HepG2 (cell line): ENCODE measurements around the gene ZNF33B. TPM values are rescaled to one million over a fixed set of nuclear protein-coding genes. Genes with fewer than 3 reads are reported as not detected.

ENCODE experiments used
- ATAC-seq: fragments of 200-7000 bp; cut with Tn5 transposase; 3 replicates; pipeline ENCODE4 v1.9.1; 2020; ENCODE audit warnings: mild to moderate bottlenecking, moderate library complexity
- BruUV-seq: library from RNA; stranded (reverse); fragments of 400-500 nt; replicated peaks from 2 replicates; lab custom pipeline; 2021; lab: Mats Ljungman, UMichigan
- CTCF ChIA-PET: fragments of 300-600 bp; formaldehyde crosslinking; extraction: SDS; loops from one replicate; lab custom pipeline; 2021; ENCODE audit warnings: low total read pairs, inconsistent platforms, low intra/inter-chr PET ratio; lab: Yijun Ruan, JAX
- POLR2A ChIA-PET: fragments of 350-600 bp; sonication (Branson Sonifier 250); formaldehyde crosslinking; loops from one replicate; lab custom pipeline; 2020; ENCODE audit warnings: antibody characterized with exemption, inconsistent platforms; lab: Yijun Ruan, JAX
- DNase-seq: peaks from one replicate; pipeline ENCODE4 v3.0.0-alpha.2; 2015; ENCODE audit warnings: low spot score
- FAIRE-seq: peaks from 3 replicates; lab custom pipeline; 2011; peaks lifted over from hg19 to GRCh38; lab: Jason Lieb, UNC
- H2AFZ ChIP-seq: one replicate; pipeline ENCODE4 v1.6.1; 2011; ENCODE audit warnings: low read length, inconsistent platforms
- H3K27ac ChIP-seq: fragments of 300-600 bp; 3 replicates; pipeline ENCODE4 v1.8.0; 2011; ENCODE audit warnings: mixed run types, mild to moderate bottlenecking, mixed read lengths, low read length, inconsistent platforms; ENCODE audit not compliant: insufficient read depth; ENCODE audit errors: extremely low read length
- H3K27me3 ChIP-seq, 2 experiments: fragments of 200-600 bp in 1 of 2; 2 replicates in 1 of 2; 3 replicates in 1 of 2; pipeline versions ENCODE4 v1.6.0 to v1.8.0; 2011; ENCODE audit warnings: low read length in 2 of 2, mild to moderate bottlenecking in 2 of 2, moderate library complexity in 2 of 2, inconsistent platforms in 1 of 2; ENCODE audit not compliant: insufficient read depth in 2 of 2, control insufficient read depth in 1 of 2
- H3K36me3 ChIP-seq, 2 experiments: fragments of 200-600 bp in 1 of 2; replicated peaks in 1 of 2; 2 replicates in 1 of 2; 3 replicates in 1 of 2; pipeline versions ENCODE4 v1.5.1 to v1.8.0; 2011; ENCODE audit warnings: low read length in 2 of 2, inconsistent platforms in 1 of 2; ENCODE audit not compliant: insufficient read depth in 2 of 2, control insufficient read depth in 1 of 2
- H3K4me1 ChIP-seq: 2 replicates; pipeline ENCODE4 v1.5.1; 2012; ENCODE audit warnings: low read length, inconsistent platforms; ENCODE audit not compliant: insufficient read depth
- H3K4me2 ChIP-seq: 2 replicates; pipeline ENCODE4 v1.6.0; 2011; ENCODE audit warnings: low read depth, low read length, inconsistent platforms
- H3K4me3 ChIP-seq, 3 experiments: fragments of 200-600 bp in 1 of 3; sonication (generic), shearing (Covaris generic) in 1 of 3; replicated peaks in 1 of 3; 2 replicates each; pipeline ENCODE4 v1.5.1; 2011 to 2016; ENCODE audit warnings: low read length in 3 of 3, inconsistent platforms in 2 of 3, low read depth in 2 of 3, mild to moderate bottlenecking in 2 of 3, control low read depth in 1 of 3, mixed read lengths in 1 of 3; ENCODE audit not compliant: insufficient read depth in 1 of 3
- H3K79me2 ChIP-seq: one replicate; pipeline ENCODE4 v1.6.1; 2011; ENCODE audit warnings: low read length, inconsistent platforms; ENCODE audit not compliant: insufficient read depth
- H3K9ac ChIP-seq: 2 replicates; pipeline ENCODE4 v1.6.0; 2011; ENCODE audit warnings: mild to moderate bottlenecking, low read depth, low read length, inconsistent platforms; ENCODE audit not compliant: insufficient read depth
- H3K9me3 ChIP-seq: 2 replicates; pipeline ENCODE4 v1.5.1; 2012; ENCODE audit warnings: mild to moderate bottlenecking, low read length
- H4K20me1 ChIP-seq: 2 replicates; pipeline ENCODE4 v1.6.0; 2011; ENCODE audit warnings: inconsistent platforms, mild to moderate bottlenecking, low read length, moderate library complexity; ENCODE audit not compliant: insufficient read depth
- CBFB ChIP-seq: sonication (generic); formaldehyde crosslinking; IDR thresholded peaks from 2 replicates; pipeline ENCODE4 v1.4.0; 2020; ENCODE audit warnings: missing genetic modification reagents
- ELF3 ChIP-seq: IDR thresholded peaks from 2 replicates; pipeline ENCODE4 v1.6.1; 2016; ENCODE audit warnings: missing genetic modification reagents, missing compliant biosample characterization
- ETS1 ChIP-seq: sonication (generic); formaldehyde crosslinking; IDR thresholded peaks from 2 replicates; pipeline ENCODE4 v1.4.0; 2020; ENCODE audit warnings: missing genetic modification reagents
- GABPA ChIP-seq, 2 experiments: IDR thresholded peaks; 2 replicates each; pipeline ENCODE4 v1.6.1; 2011 to 2016; ENCODE audit warnings: low read depth in 2 of 2, low read length in 1 of 2, missing biosample characterization in 1 of 2, missing genetic modification characterization in 1 of 2
- GABPB1 ChIP-seq: IDR thresholded peaks from 2 replicates; pipeline ENCODE4 v1.6.1; 2016; ENCODE audit warnings: mild to moderate bottlenecking, missing genetic modification reagents, moderate library complexity, missing compliant biosample characterization
- GATAD2A ChIP-seq: IDR thresholded peaks from 2 replicates; pipeline ENCODE4 v1.6.1; 2016
- IKZF5 ChIP-seq: IDR thresholded peaks from 2 replicates; pipeline ENCODE4 v1.6.1; 2018; ENCODE audit warnings: missing genetic modification reagents, mild to moderate bottlenecking, missing compliant biosample characterization
- JARID2 ChIP-seq: sonication (generic); formaldehyde crosslinking; IDR thresholded peaks from 2 replicates; pipeline ENCODE4 v1.8.1; 2023; ENCODE audit warnings: missing genetic modification reagents, inconsistent platforms; ENCODE audit not compliant: insufficient replicate concordance
- MEIS2 ChIP-seq: sonication (generic); formaldehyde crosslinking; IDR thresholded peaks from 2 replicates; pipeline ENCODE4 v1.9.0; 2021; ENCODE audit warnings: mild to moderate bottlenecking, missing genetic modification reagents
- MYC ChIP-seq: sonication (generic); formaldehyde crosslinking; IDR thresholded peaks from 2 replicates; pipeline ENCODE4 v1.9.0; 2021; ENCODE audit warnings: missing genetic modification reagents, borderline replicate concordance
- NR1H2 ChIP-seq: sonication (generic); formaldehyde crosslinking; IDR thresholded peaks from 2 replicates; pipeline ENCODE4 v1.8.1; 2022; ENCODE audit warnings: low read depth, missing genetic modification reagents, borderline replicate concordance
- NR2F2 ChIP-seq: IDR thresholded peaks from 2 replicates; pipeline ENCODE4 v1.6.1; 2012; ENCODE audit warnings: low read depth, inconsistent platforms, borderline replicate concordance
- RXRB ChIP-seq: IDR thresholded peaks from 2 replicates; pipeline ENCODE4 v1.6.1; 2016; ENCODE audit warnings: borderline replicate concordance, missing genetic modification reagents, missing compliant biosample characterization
- SAP130 ChIP-seq: IDR thresholded peaks from 2 replicates; pipeline ENCODE4 v1.6.1; 2016; ENCODE audit warnings: low read depth
- TBP ChIP-seq: sonication (generic); formaldehyde crosslinking; IDR thresholded peaks from 2 replicates; pipeline ENCODE4 v1.5.0; 2020; ENCODE audit warnings: missing genetic modification reagents
- ZHX1 ChIP-seq: sonication (generic); formaldehyde crosslinking; IDR thresholded peaks from 2 replicates; pipeline ENCODE4 v1.8.1; 2022; ENCODE audit warnings: low read depth, mild to moderate bottlenecking, missing genetic modification reagents
- ZNF121 ChIP-seq: sonication (generic); formaldehyde crosslinking; IDR thresholded peaks from 2 replicates; pipeline ENCODE4 v1.5.0; 2020; ENCODE audit warnings: mild to moderate bottlenecking, missing genetic modification reagents
- ZNF292 ChIP-seq: sonication (generic); formaldehyde crosslinking; IDR thresholded peaks from 2 replicates; pipeline ENCODE4 v1.8.1; 2022; ENCODE audit warnings: mild to moderate bottlenecking, low read depth, missing genetic modification reagents, borderline replicate concordance
- ZNF644 ChIP-seq: IDR thresholded peaks from 2 replicates; pipeline ENCODE4 v1.6.1; 2016; ENCODE audit warnings: low read depth
- WGBS: methylation state at CpG from one replicate; pipeline ENCODE4 v1.1.6; 2017; ENCODE audit warnings: low lambda C conversion rate; 5-methylcytosine and 5-hydroxymethylcytosine counted together
- in situ Hi-C: cut with HindIII; loops from 2 replicates; pipeline ENCODE4 v1.10.0; 2017; ENCODE audit warnings: low pct_unique_long_range_greater_than_20kb; ENCODE audit not compliant: extremely low pct_ligation_motif_present
- intact Hi-C: fragments of 100-400 bp; cut with micrococcal nuclease; formaldehyde crosslinking; loops from one replicate; pipeline ENCODE4 v1.10.0; 2022; ENCODE audit not compliant: unreplicated experiment
- polyA plus RNA-seq, 8 experiments: library from polyadenylated mRNA; depleted of rRNA in 3 of 8; stranded (reverse) in 7 of 8; unstranded in 1 of 8; fragments of >200 nt; fragmentation: Illumina TruSeq in 4 of 8; extraction: Trizol in 4 of 8; gene quantifications; 2 replicates each; pipeline versions ENCODE4 v1.2.1 to v1.2.3, GENCODE V29; 2011 to 2016; ENCODE audit warnings: low read depth in 4 of 8, missing spikeins in 1 of 8, mixed read lengths in 1 of 8; ENCODE audit not compliant: insufficient read depth in 1 of 8
- total RNA-seq, 5 experiments: library from RNA; depleted of rRNA; stranded (reverse); fragments of >200 nt; fragmentation: Illumina TruSeq; extraction: Trizol; gene quantifications; 2 replicates each; pipeline ENCODE4 v1.2.3, GENCODE V29; 2016; ENCODE audit warnings: low read depth in 1 of 5
- TF ChIP-seq, protein P1 (sequence below): IDR thresholded peaks from 2 replicates; pipeline ENCODE4 v1.6.1; 2016; ENCODE audit warnings: low read depth

ZNF33B gene
- total and polyA plus RNA-seq, 2 of the 13 experiments (the other 11 are each of a cell fraction or from before 2014, with no cell fraction given), result 18.4 to 23.5 TPM

DNA sequence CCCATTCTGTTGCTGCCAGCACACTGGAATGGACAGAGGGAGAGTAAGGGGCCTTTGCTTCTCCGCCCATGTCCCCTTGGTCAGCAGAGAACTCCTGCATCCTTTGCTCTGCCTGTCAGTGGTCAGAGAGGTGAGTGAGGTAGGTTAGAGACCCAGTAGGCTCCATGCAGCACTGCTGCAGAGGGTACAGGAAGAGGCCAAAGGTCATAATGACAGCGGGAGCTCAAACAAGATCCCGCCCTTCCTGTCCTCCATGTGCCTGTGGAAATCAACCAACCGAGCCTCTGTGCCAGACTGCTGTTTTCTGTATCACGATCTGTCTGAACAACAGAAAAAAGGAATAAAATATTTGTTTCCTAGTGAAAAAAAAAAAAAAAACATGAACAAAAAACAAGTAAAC, 81.4 kb downstream of the ZNF33B start:
- FAIRE-seq, result no peak
- CTCF ChIA-PET, result no interaction called here
- TF ChIP-seq MYC (peak; percentile 28; the same call in 1 of the 2 replicates), GABPB1 (peak; percentile 51; the same call in 1 of the 2 replicates), ZNF644 (peak; percentile 59), ETS1 (CRISPR knock-in tag) (no peak), SAP130 (peak; percentile 57), CBFB (CRISPR knock-in tag) (no peak), ZNF121 (CRISPR knock-in tag) (peak; percentile 53; the same call in 1 of the 2 replicates), GATAD2A (CRISPR knock-in tag) (peak; percentile 50; the same call in 1 of the 2 replicates), ZHX1 (CRISPR knock-in tag) (no peak), JARID2 (no peak), ELF3 (CRISPR knock-in tag) (0 out of 2 replicates have a peak, but pooled peaks have one; percentile 36), GABPA (IDR thresholded peaks at IDR 0.05; ENCODE audit: low read depth, low read length) (no peak), GABPA (CRISPR knock-in tag; IDR thresholded peaks at IDR 0.05; ENCODE audit: low read depth) (peak; percentile 70), TBP (CRISPR knock-in tag) (no peak), MEIS2 (CRISPR knock-in tag) (no peak), IKZF5 (CRISPR knock-in tag) (no peak), ZNF292 (CRISPR knock-in tag) (peak; percentile 66; the same call in 1 of the 2 replicates), NR1H2 (CRISPR knock-in tag) (no peak), RXRB (CRISPR knock-in tag) (peak; percentile 24; the same call in 1 of the 2 replicates), NR2F2 (0 out of 2 replicates have a peak, but pooled peaks have one; percentile 22)
- TF ChIP-seq, protein P1, sequence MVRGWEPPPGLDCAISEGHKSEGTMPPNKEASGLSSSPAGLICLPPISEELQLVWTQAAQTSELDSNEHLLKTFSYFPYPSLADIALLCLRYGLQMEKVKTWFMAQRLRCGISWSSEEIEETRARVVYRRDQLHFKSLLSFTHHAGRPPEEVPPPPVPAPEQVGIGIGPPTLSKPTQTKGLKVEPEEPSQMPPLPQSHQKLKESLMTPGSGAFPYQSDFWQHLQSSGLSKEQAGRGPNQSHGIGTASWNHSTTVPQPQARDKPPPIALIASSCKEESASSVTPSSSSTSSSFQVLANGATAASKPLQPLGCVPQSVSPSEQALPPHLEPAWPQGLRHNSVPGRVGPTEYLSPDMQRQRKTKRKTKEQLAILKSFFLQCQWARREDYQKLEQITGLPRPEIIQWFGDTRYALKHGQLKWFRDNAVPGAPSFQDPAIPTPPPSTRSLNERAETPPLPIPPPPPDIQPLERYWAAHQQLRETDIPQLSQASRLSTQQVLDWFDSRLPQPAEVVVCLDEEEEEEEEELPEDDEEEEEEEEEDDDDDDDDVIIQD (CRISPR knock-in tag), result peak; percentile 30; the same call in 1 of the 2 replicates

More for the DNA sequence above, 81.4 kb downstream of the ZNF33B start:
- peak overlapping the region; percentile 10 to 51 (median 31); a peak in 4 of 6 replicates for H3K4me3 ChIP-seq
- H3K4me2 ChIP-seq, result peak overlapping the region; percentile 90
- H3K9me3 ChIP-seq, result no peaks in the 10 kb centered on the region
- ATAC-seq, result peak; percentile 39
- peak; percentile 54 for DNase-seq
- H4K20me1 ChIP-seq, result no peaks in the 10 kb centered on the region
- H3K9ac ChIP-seq, result no peak overlapping the region
- in situ Hi-C loops, result no loop called here
- no peak overlapping the region for H3K27ac ChIP-seq
- WGBS, result 13% methylated on average over 5 of the region's 5 CpGs
- POLR2A ChIA-PET, result no interaction called here
- intact Hi-C loops, result no loop called here
- peaks cover 45% of the 10 kb centered on the region for H3K4me1 ChIP-seq
- H3K27me3 ChIP-seq, result no peaks in the 10 kb centered on the region; a peak in 1 of 5 replicates
- no peak overlapping the region for H2AFZ ChIP-seq
- no TSS peak for BruUV-seq
- H3K36me3 ChIP-seq, result no peaks in the 10 kb centered on the region
- H3K79me2 ChIP-seq, result peaks cover 4% of the 10 kb centered on the region
